ENCODE results near the gene XRCC5. TPM values are rescaled to one million over a fixed set of nuclear protein-coding genes. Genes with fewer than 3 reads are reported as not detected.

The XRCC5 gene
- total RNA-seq, 1 experiment from 2014 or later, result 424 TPM

DNA sequence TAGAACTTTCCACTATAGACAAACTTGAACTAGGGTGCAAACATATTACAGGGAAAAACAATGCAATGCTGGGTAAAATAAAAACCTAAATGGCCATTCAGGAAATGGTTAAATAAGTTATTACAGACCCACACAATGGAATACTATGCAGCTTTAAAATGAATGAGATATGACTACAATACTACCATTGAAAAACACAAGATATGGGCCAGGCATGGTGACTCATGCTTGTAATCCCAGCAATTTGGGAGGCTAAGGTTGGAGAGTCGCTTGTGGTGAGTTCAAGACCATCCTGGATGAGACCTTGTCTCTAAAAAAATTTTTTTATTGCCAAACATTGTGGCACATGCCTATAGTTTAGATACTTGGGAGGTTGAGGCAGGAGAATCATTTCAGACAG, 34.4 kb upstream of the XRCC5 start:
- ChIA-PET POLR2A (no interaction called here), RAD21 (ENCODE audit: low non-redundant PET in 1 of 2, low total read pairs in 2 of 2, uncharacterized antibody in 2 of 2, unreplicated experiment in 2 of 2) (no interaction called here), CTCF (no interaction called here)
- no peak overlapping the region for H3K27ac ChIP-seq (ENCODE audit: low read depth, low read length)
- H2AFZ ChIP-seq (ENCODE audit: low read depth, low read length, poor library complexity, severe bottlenecking), result no peak overlapping the region
- no peak overlapping the region for H3K9ac ChIP-seq (ENCODE audit: low read length)
- BruUV-seq (replicated peaks), result no TSS peak
- no peaks in the 10 kb centered on the region for H3K79me2 ChIP-seq (ENCODE audit: insufficient read depth, low read length)
- H3K4me1 ChIP-seq (ENCODE audit: control insufficient read depth in 1 of 2, insufficient read depth in 2 of 2, low read length in 2 of 2), result peaks cover 0 to 5% of the 10 kb centered on the region in 2 experiments; a peak in 2 of 4 replicates
- H3K9me3 ChIP-seq (ENCODE audit: control insufficient read depth in 1 of 2, insufficient read depth in 1 of 2, low read depth in 1 of 2, low read length in 2 of 2), result no peaks in the 10 kb centered on the region
- H3K4me2 ChIP-seq (ENCODE audit: low read length), result peak overlapping the region; percentile 8; the same call in 1 of the 2 replicates
- TF ChIP-seq, protein P1, sequence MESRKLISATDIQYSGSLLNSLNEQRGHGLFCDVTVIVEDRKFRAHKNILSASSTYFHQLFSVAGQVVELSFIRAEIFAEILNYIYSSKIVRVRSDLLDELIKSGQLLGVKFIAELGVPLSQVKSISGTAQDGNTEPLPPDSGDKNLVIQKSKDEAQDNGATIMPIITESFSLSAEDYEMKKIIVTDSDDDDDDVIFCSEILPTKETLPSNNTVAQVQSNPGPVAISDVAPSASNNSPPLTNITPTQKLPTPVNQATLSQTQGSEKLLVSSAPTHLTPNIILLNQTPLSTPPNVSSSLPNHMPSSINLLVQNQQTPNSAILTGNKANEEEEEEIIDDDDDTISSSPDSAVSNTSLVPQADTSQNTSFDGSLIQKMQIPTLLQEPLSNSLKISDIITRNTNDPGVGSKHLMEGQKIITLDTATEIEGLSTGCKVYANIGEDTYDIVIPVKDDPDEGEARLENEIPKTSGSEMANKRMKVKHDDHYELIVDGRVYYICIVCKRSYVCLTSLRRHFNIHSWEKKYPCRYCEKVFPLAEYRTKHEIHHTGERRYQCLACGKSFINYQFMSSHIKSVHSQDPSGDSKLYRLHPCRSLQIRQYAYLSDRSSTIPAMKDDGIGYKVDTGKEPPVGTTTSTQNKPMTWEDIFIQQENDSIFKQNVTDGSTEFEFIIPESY (IDR thresholded peaks at IDR 0.05; ENCODE audit: extremely low read depth, insufficient replicate concordance, low read length), result no peak
- TF ChIP-seq ELF1 (IDR thresholded peaks at IDR 0.05; ENCODE audit: borderline replicate concordance, low read depth) (no peak), SIN3A (IDR thresholded peaks at IDR 0.05; ENCODE audit: low read depth) (no peak), EZH2 (IDR thresholded peaks at IDR 0.05) (no peak), CBX3 (IDR thresholded peaks at IDR 0.05; ENCODE audit: low read depth) (no peak), EZH2phosphoT487 (IDR thresholded peaks at IDR 0.05; ENCODE audit: borderline replicate concordance) (no peak)
- TF ChIP-seq, protein P2, sequence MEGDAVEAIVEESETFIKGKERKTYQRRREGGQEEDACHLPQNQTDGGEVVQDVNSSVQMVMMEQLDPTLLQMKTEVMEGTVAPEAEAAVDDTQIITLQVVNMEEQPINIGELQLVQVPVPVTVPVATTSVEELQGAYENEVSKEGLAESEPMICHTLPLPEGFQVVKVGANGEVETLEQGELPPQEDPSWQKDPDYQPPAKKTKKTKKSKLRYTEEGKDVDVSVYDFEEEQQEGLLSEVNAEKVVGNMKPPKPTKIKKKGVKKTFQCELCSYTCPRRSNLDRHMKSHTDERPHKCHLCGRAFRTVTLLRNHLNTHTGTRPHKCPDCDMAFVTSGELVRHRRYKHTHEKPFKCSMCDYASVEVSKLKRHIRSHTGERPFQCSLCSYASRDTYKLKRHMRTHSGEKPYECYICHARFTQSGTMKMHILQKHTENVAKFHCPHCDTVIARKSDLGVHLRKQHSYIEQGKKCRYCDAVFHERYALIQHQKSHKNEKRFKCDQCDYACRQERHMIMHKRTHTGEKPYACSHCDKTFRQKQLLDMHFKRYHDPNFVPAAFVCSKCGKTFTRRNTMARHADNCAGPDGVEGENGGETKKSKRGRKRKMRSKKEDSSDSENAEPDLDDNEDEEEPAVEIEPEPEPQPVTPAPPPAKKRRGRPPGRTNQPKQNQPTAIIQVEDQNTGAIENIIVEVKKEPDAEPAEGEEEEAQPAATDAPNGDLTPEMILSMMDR (IDR thresholded peaks at IDR 0.05 in 2 of 3, conservative IDR thresholded peaks at IDR 0.05 in 1 of 3; ENCODE audit: borderline replicate concordance in 1 of 3, insufficient read depth in 1 of 3, low read depth in 2 of 3, low read length in 2 of 3), result no peak
- no peaks in the 10 kb centered on the region for H4K20me1 ChIP-seq (ENCODE audit: insufficient read depth)
- H3K27me3 ChIP-seq (ENCODE audit: insufficient read depth, low read length), result no peaks in the 10 kb centered on the region
- no peak for DNase-seq (ENCODE audit: low read depth, low spot score)
- no peak overlapping the region for H3K4me3 ChIP-seq (replicated peaks in 1 of 2; ENCODE audit: low read depth in 1 of 2, low read length in 2 of 2)
- intact Hi-C loops (cut with micrococcal nuclease), result no loop called here
- no peaks in the 10 kb centered on the region for H3K36me3 ChIP-seq (ENCODE audit: control insufficient read depth in 1 of 2, insufficient read depth in 2 of 2, low read length in 2 of 2)
- peak; percentile 47; the same call in 1 of the 2 replicates for ATAC-seq
- no peaks in the 10 kb centered on the region for H3K9me2 ChIP-seq (ENCODE audit: insufficient read depth)

Measured in HCT116 (cell line).